Measurements from ENCODE around the gene CIC. TPM values are rescaled to one million over a fixed set of nuclear protein-coding genes. Genes with fewer than 3 reads are reported as not detected.

CIC gene
- total RNA-seq, 1 experiment from 2014 or later = 67.9 TPM

- H3K36me3 Mint-ChIP-seq (ENCODE audit: insufficient read depth, unreplicated experiment) = peaks cover 53% of the 10 kb centered on the region
- POLR2A ChIA-PET = interaction anchor here (0.6 kb wide), 1 partner anchor 759 kb away, joined by 3 read pairs; no protein-coding TSS in a partner anchor
- no peak overlapping the region for H3K4me3 Mint-ChIP-seq (ENCODE audit: unreplicated experiment)
- no peak overlapping the region for H3K27ac Mint-ChIP-seq (ENCODE audit: low read depth, unreplicated experiment)
- CTCF ChIA-PET = interaction anchor here (1.1 to 2.5 kb wide), 2 partner anchors 8 to 43 kb away, joined by 6 to 14 read pairs; no protein-coding TSS in a partner anchor
- peaks cover 20% of the 10 kb centered on the region for H3K4me1 Mint-ChIP-seq (ENCODE audit: insufficient read depth, unreplicated experiment)
- TF ChIP-seq CTCF (IDR thresholded peaks at IDR 0.05; ENCODE audit: unreplicated experiment) = no peak
- BruUV-seq (replicated peaks) = no TSS peak
- DNase-seq (ENCODE audit: unreplicated experiment) = no peak
- H3K27me3 Mint-ChIP-seq (ENCODE audit: insufficient read depth, unreplicated experiment) = no peaks in the 10 kb centered on the region
- no peaks in the 10 kb centered on the region for H3K9me3 Mint-ChIP-seq (ENCODE audit: unreplicated experiment)
- intact Hi-C loops (cut with micrococcal nuclease) = no loop called here
These were observed 20.5 kb downstream of the CIC start for GRCh38 chr19:42289556-42290041.

- Mint-ChIP-seq H3K27me3 (ENCODE audit: insufficient read depth, unreplicated experiment) (no peaks in the 10 kb centered on the region), H3K4me3 (ENCODE audit: unreplicated experiment) (no peak overlapping the region), H3K4me1 (ENCODE audit: insufficient read depth, unreplicated experiment) (peaks cover 14% of the 10 kb centered on the region), H3K27ac (ENCODE audit: low read depth, unreplicated experiment) (no peak overlapping the region), H3K36me3 (ENCODE audit: insufficient read depth, unreplicated experiment) (peaks cover 58% of the 10 kb centered on the region), H3K9me3 (ENCODE audit: unreplicated experiment) (no peaks in the 10 kb centered on the region)
- intact Hi-C loops (cut with micrococcal nuclease) = no loop called here
- TF ChIP-seq CTCF (IDR thresholded peaks at IDR 0.05; ENCODE audit: unreplicated experiment) = no peak
- ChIA-PET CTCF (no interaction called here), POLR2A (no interaction called here)
- DNase-seq (ENCODE audit: unreplicated experiment) = no peak
- BruUV-seq (replicated peaks) = no TSS peak
These were observed 21.1 kb downstream of the CIC start for GRCh38 chr19:42290136-42290522.

- H3K4me1 Mint-ChIP-seq (ENCODE audit: insufficient read depth, unreplicated experiment) = peaks cover 11% of the 10 kb centered on the region
- no peaks in the 10 kb centered on the region for H3K9me3 Mint-ChIP-seq (ENCODE audit: unreplicated experiment)
- ChIA-PET CTCF (no interaction called here), POLR2A (no interaction called here)
- no peak overlapping the region for H3K4me3 Mint-ChIP-seq (ENCODE audit: unreplicated experiment)
- H3K36me3 Mint-ChIP-seq (ENCODE audit: insufficient read depth, unreplicated experiment) = peaks cover 62% of the 10 kb centered on the region
- peak; percentile 26 for DNase-seq (ENCODE audit: unreplicated experiment)
- no peaks in the 10 kb centered on the region for H3K27me3 Mint-ChIP-seq (ENCODE audit: insufficient read depth, unreplicated experiment)
- TF ChIP-seq CTCF (IDR thresholded peaks at IDR 0.05; ENCODE audit: unreplicated experiment) = peak; percentile 50
- intact Hi-C loops (cut with micrococcal nuclease) = no loop called here
- no TSS peak for BruUV-seq (replicated peaks)
- H3K27ac Mint-ChIP-seq (ENCODE audit: low read depth, unreplicated experiment) = no peak overlapping the region
These were observed 21.7 kb downstream of the CIC start for GRCh38 chr19:42290523-42291434.

GRCh38 chr19:42291435-42291810 is 22.4 kb downstream of the CIC start:
- Mint-ChIP-seq H3K9me3 (ENCODE audit: unreplicated experiment) (no peaks in the 10 kb centered on the region), H3K4me1 (ENCODE audit: insufficient read depth, unreplicated experiment) (peaks cover 6% of the 10 kb centered on the region), H3K27me3 (ENCODE audit: insufficient read depth, unreplicated experiment) (no peaks in the 10 kb centered on the region), H3K36me3 (ENCODE audit: insufficient read depth, unreplicated experiment) (peaks cover 68% of the 10 kb centered on the region), H3K4me3 (ENCODE audit: unreplicated experiment) (no peak overlapping the region), H3K27ac (ENCODE audit: low read depth, unreplicated experiment) (no peak overlapping the region)
- CTCF ChIA-PET = no interaction called here
- BruUV-seq (replicated peaks) = no TSS peak
- TF ChIP-seq CTCF (IDR thresholded peaks at IDR 0.05; ENCODE audit: unreplicated experiment) = no peak
- POLR2A ChIA-PET = no interaction called here
- intact Hi-C loops (cut with micrococcal nuclease) = no loop called here
- no peak for DNase-seq (ENCODE audit: unreplicated experiment)
